ENCODE results near the gene OVOL2.

The OVOL2 gene

GRCh38 chr20:18072532-18072931, 14.8 kb upstream of the OVOL2 start:
- no peak for TF ChIP-seq CTCF (IDR thresholded peaks at IDR 0.05; ENCODE audit: insufficient read depth, low read depth, low read length, missing control alignments)
- no peak overlapping the region for H3K4me3 ChIP-seq (ENCODE audit: low read length)
- no peak for DNase-seq (ENCODE audit: low read depth)

GRCh38 chr20:18066421-18067333, 9.0 kb upstream of the OVOL2 start:
- peak; percentile 39 for DNase-seq (ENCODE audit: low read depth)

GRCh38 chr20:18063676-18064075, 6.0 kb upstream of the OVOL2 start:
- no peak for TF ChIP-seq CTCF (IDR thresholded peaks at IDR 0.05; ENCODE audit: insufficient read depth, low read depth, low read length, missing control alignments)
- no peak for DNase-seq (ENCODE audit: low read depth)
- no peak overlapping the region for H3K4me3 ChIP-seq (ENCODE audit: low read length)

More at GRCh38 chr20:18066421-18067333, 9.0 kb upstream of the OVOL2 start:
- no peak for TF ChIP-seq CTCF (IDR thresholded peaks at IDR 0.05; ENCODE audit: insufficient read depth, low read depth, low read length, missing control alignments)
- no peak overlapping the region for H3K4me3 ChIP-seq (ENCODE audit: low read length)

GRCh38 chr20:18059603-18060002, 1.9 kb upstream of the OVOL2 start:
- no peak for TF ChIP-seq CTCF (IDR thresholded peaks at IDR 0.05; ENCODE audit: insufficient read depth, low read depth, low read length, missing control alignments)
- DNase-seq (ENCODE audit: low read depth): no peak
- H3K4me3 ChIP-seq (ENCODE audit: low read length): no peak overlapping the region

GRCh38 chr20:18058661-18059467, 1.1 kb upstream of the OVOL2 start:
- peak; percentile 27 for DNase-seq (ENCODE audit: low read depth)
- H3K4me3 ChIP-seq (ENCODE audit: low read length): peak overlapping the region; percentile 10
- peak; percentile 9 for TF ChIP-seq CTCF (IDR thresholded peaks at IDR 0.05; ENCODE audit: insufficient read depth, low read depth, low read length, missing control alignments)

- H3K4me3 ChIP-seq (ENCODE audit: low read length): peak overlapping the region; percentile 70
- no peak for TF ChIP-seq CTCF (IDR thresholded peaks at IDR 0.05; ENCODE audit: insufficient read depth, low read depth, low read length, missing control alignments)
- no peak for DNase-seq (ENCODE audit: low read depth)
Observed at GRCh38 chr20:18057994-18058349, 256 bp upstream of the OVOL2 start.

Data from epithelial cell of esophagus (primary cell).